Caco-2 (cell line): ENCODE results near the gene MUC3A. TPM values are rescaled to one million over a fixed set of nuclear protein-coding genes. Genes with fewer than 3 reads are reported as not detected.
A peak's percentile ranks its signal among the peaks of the same experiment; 100 is the strongest.

Source experiments
- BruUV-seq: library from RNA; stranded (reverse); fragments of 400-500 nt; replicated peaks from 2 replicates; lab custom pipeline; 2021; lab: Mats Ljungman, UMichigan
- CTCF ChIA-PET: fragments of 300-600 bp; sonication (Branson Sonifier 250); formaldehyde crosslinking; loops from one replicate; lab custom pipeline; 2022; ENCODE audit warnings: antibody characterized with exemption; lab: Charles Lee
- POLR2A ChIA-PET: fragments of 300-600 bp; sonication (Branson Sonifier 250); formaldehyde crosslinking; loops from one replicate; lab custom pipeline; 2022; ENCODE audit warnings: antibody characterized with exemption; lab: Charles Lee
- DNase-seq, 2 experiments: peaks; one replicate each; pipeline versions ENCODE4 v3.0.0 to v3.0.0-alpha.2; 2020 to 2022
- H3K27me3 ChIP-seq: replicated peaks from 2 replicates; pipeline ENCODE4 v1.6.0; 2011; ENCODE audit warnings: low read length; ENCODE audit not compliant: control insufficient read depth, insufficient read depth
- H3K36me3 ChIP-seq: 2 replicates; pipeline ENCODE4 v1.5.1; 2011; ENCODE audit warnings: low read length; ENCODE audit not compliant: control insufficient read depth, insufficient read depth
- H3K4me1 ChIP-seq: fragments of 250-450 bp; sonication (Bioruptor Pico); 2 replicates; pipeline ENCODE4 v1.5.1; 2020; ENCODE audit warnings: mild to moderate bottlenecking
- H3K4me3 ChIP-seq: 2 replicates; pipeline ENCODE4 v1.5.1; 2011; ENCODE audit warnings: low read depth, mild to moderate bottlenecking, control low read depth, low read length
- H3K9me3 ChIP-seq: fragments of 250-450 bp; sonication (Bioruptor Pico); 2 replicates; pipeline ENCODE4 v1.5.1; 2020; ENCODE audit warnings: mild to moderate bottlenecking, moderate library complexity
- H3K27ac Mint-ChIP-seq: one replicate; pipeline ENCODE4 v1.8.0; 2022; ENCODE audit warnings: mixed read lengths; ENCODE audit not compliant: unreplicated experiment
- H3K27me3 Mint-ChIP-seq: one replicate; pipeline ENCODE4 v1.8.0; 2022; ENCODE audit warnings: mixed read lengths; ENCODE audit not compliant: insufficient read depth, unreplicated experiment
- H3K36me3 Mint-ChIP-seq: one replicate; pipeline ENCODE4 v1.8.0; 2022; ENCODE audit warnings: mild to moderate bottlenecking, mixed read lengths; ENCODE audit not compliant: insufficient read depth, unreplicated experiment
- H3K4me1 Mint-ChIP-seq: one replicate; pipeline ENCODE4 v1.8.0; 2022; ENCODE audit warnings: low read depth, mixed read lengths; ENCODE audit not compliant: unreplicated experiment
- H3K4me3 Mint-ChIP-seq: one replicate; pipeline ENCODE4 v1.8.0; 2022; ENCODE audit warnings: mild to moderate bottlenecking, moderate library complexity, mixed read lengths; ENCODE audit not compliant: unreplicated experiment
- H3K9me3 Mint-ChIP-seq: one replicate; pipeline ENCODE4 v1.8.0; 2022; ENCODE audit warnings: mixed read lengths; ENCODE audit not compliant: unreplicated experiment
- intact Hi-C: fragments of 100-400 bp; cut with micrococcal nuclease; formaldehyde crosslinking; loops from one replicate; pipeline ENCODE4 v1.10.0; 2022; ENCODE audit not compliant: unreplicated experiment
- total RNA-seq: library from RNA; stranded (reverse); gene quantifications from 2 replicates; pipeline ENCODE4 v1.2.3, GENCODE V29; 2022
- TF ChIP-seq, protein P1 (sequence below), 2 experiments: fragments of 200-600 bp in 1 of 2; IDR thresholded peaks; 1 replicate in 1 of 2; 2 replicates in 1 of 2; pipeline versions ENCODE4 v1.5.1 to v1.8.0; 2011 to 2022; ENCODE audit warnings: antibody characterized with exemption in 1 of 2, control low read depth in 1 of 2, inconsistent platforms in 1 of 2, low read depth in 1 of 2, low read length in 1 of 2, mild to moderate bottlenecking in 1 of 2, moderate library complexity in 1 of 2; ENCODE audit not compliant: insufficient read depth in 1 of 2, severe bottlenecking in 1 of 2, unreplicated experiment in 1 of 2

MUC3A gene
- total RNA-seq, 1 experiment from 2014 or later, result 25.1 TPM

DNA sequence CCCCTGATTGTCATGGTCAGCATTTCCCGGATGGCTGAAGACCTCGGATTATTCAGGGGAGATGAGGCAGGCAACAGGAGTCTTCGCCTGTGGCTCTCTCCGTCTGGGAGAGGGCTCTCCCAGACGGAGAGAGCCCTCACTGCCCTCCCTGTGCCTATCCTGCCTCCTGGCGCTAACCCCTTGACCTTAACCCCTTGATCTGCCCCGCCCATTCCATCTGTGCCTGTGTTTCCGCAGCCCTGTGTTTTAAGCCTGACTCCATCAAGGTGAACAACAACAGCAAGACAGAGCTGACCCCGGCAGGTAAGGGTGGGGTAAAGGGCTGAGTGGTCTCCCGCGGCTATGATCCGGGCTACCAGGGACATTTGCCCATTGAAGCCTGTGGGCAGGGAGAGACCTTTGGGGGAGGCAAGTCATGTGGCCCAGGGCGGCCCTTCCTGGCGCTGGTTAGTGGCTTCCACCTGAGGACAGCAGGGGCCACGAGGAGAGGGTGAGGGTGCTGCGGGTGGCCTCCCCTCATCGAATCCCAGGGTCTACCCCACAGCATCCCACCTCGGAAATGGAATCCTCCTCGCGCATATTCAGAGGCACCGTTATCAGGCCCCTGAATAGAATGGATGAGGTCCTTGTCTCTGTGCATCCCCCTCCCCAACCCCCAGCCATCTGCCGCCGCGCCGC is 15.8 kb downstream of the MUC3A start:
- Histone ChIP-seq H3K9me3 (no peaks in the 10 kb centered on the region), H3K27me3 (no peaks in the 10 kb centered on the region), H3K4me3 (peak overlapping the region; percentile 57), H3K36me3 (no peaks in the 10 kb centered on the region), H3K4me1 (peaks cover 13% of the 10 kb centered on the region)
- Mint-ChIP-seq H3K4me3 (peak overlapping the region; percentile 78), H3K9me3 (no peaks in the 10 kb centered on the region), H3K4me1 (peaks cover 17% of the 10 kb centered on the region), H3K27me3 (peaks cover 9% of the 10 kb centered on the region), H3K27ac (peak overlapping the region; percentile 60), H3K36me3 (peaks cover 7% of the 10 kb centered on the region)
- no peak for DNase-seq
- BruUV-seq, result no TSS peak
- CTCF ChIA-PET, result interaction anchor here (0.6 to 1.6 kb wide), 12 partner anchors 13 to 227 kb away, joined by 3 to 12 read pairs (median 4); partner anchors contain the start of genes ACHE, SLC12A9 and UFSP1
- intact Hi-C loops, result loop anchor here (5.0 kb wide), 1 partner anchor 112 kb away; no protein-coding TSS in a partner anchor
- TF ChIP-seq, protein P1, sequence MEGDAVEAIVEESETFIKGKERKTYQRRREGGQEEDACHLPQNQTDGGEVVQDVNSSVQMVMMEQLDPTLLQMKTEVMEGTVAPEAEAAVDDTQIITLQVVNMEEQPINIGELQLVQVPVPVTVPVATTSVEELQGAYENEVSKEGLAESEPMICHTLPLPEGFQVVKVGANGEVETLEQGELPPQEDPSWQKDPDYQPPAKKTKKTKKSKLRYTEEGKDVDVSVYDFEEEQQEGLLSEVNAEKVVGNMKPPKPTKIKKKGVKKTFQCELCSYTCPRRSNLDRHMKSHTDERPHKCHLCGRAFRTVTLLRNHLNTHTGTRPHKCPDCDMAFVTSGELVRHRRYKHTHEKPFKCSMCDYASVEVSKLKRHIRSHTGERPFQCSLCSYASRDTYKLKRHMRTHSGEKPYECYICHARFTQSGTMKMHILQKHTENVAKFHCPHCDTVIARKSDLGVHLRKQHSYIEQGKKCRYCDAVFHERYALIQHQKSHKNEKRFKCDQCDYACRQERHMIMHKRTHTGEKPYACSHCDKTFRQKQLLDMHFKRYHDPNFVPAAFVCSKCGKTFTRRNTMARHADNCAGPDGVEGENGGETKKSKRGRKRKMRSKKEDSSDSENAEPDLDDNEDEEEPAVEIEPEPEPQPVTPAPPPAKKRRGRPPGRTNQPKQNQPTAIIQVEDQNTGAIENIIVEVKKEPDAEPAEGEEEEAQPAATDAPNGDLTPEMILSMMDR (IDR thresholded peaks at IDR 0.05; ENCODE audit: insufficient read depth in 1 of 2, low read depth in 1 of 2, low read length in 1 of 2, severe bottlenecking in 1 of 2, unreplicated experiment in 1 of 2), result no peak
- POLR2A ChIA-PET, result interaction anchor here (1.0 kb wide), 1 partner anchor 70 kb away, joined by 4 read pairs; the partner anchor contains the start of gene ACHE

DNA sequence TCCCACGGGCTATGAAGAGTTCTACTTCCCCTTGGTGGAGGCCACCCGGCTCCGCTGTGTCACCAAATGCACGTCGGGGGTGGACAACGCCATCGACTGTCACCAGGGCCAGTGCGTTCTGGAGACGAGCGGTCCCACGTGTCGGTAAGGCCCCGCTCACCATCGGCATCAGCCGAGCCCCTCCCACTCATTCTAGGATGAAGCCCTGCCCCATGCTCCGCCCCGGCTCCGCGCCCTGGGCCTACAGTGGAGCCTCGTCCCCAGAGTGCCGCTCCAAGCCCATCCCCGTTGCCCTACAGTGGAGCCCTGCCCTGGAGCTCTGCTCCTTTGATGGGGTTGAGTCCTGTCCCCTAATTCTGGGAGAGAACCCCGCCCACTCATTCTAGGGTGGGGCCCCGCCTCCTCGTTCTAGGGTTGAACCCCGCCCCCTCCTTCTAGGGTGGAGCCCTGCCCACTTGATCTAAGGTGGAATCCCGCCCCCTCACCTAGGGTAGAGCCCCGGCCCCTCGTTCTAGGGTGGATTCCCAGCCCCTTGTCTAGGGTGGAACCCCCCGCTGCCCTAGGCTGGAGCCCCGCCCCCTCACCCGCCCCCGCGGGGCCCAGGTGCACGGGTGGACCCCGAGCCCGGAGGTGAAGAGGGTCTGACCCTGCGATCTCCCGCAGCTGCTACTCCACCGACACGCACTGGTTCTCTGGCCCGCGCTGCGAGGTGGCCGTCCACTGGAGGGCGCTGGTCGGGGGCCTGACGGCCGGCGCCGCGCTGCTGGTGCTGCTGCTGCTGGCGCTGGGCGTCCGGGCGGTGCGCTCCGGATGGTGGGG is 16.6 kb downstream of the MUC3A start:
- Histone ChIP-seq H3K36me3 (no peaks in the 10 kb centered on the region), H3K4me1 (peaks cover 13% of the 10 kb centered on the region), H3K4me3 (peak overlapping the region; percentile 57), H3K9me3 (no peaks in the 10 kb centered on the region), H3K27me3 (no peaks in the 10 kb centered on the region)
- POLR2A ChIA-PET, result interaction anchor here (0.6 to 1.0 kb wide), 2 partner anchors 70 to 1465 kb away, joined by 4 to 8 read pairs; partner anchors contain the start of gene ACHE
- H3K9me3 Mint-ChIP-seq, result no peaks in the 10 kb centered on the region
- BruUV-seq, result no TSS peak
- peak overlapping the region; percentile 78 for H3K4me3 Mint-ChIP-seq
- peaks cover 7% of the 10 kb centered on the region for H3K36me3 Mint-ChIP-seq
- intact Hi-C loops, result loop anchor here (1.0 to 5.0 kb wide), 4 partner anchors 8 to 111 kb away; partner anchors contain the start of gene ACHE
- peaks cover 17% of the 10 kb centered on the region for H3K4me1 Mint-ChIP-seq
- CTCF ChIA-PET, result interaction anchor here (0.5 to 1.6 kb wide), 20 partner anchors 8 to 1623 kb away, joined by 3 to 12 read pairs (median 4); partner anchors contain the start of genes ACHE, SLC12A9 and UFSP1
- peak overlapping the region; percentile 60 for H3K27ac Mint-ChIP-seq
- peaks cover 9% of the 10 kb centered on the region for H3K27me3 Mint-ChIP-seq
- TF ChIP-seq, protein P1 (IDR thresholded peaks at IDR 0.05; ENCODE audit: insufficient read depth in 1 of 2, low read depth in 1 of 2, low read length in 1 of 2, severe bottlenecking in 1 of 2, unreplicated experiment in 1 of 2), result peak; percentile 96 to 98
- DNase-seq, result peak; percentile 94 to 99
